Mesenchymal stem cell (in vitro differentiated cells and primary cell): ENCODE measurements around the gene SNX6.

Experiments used
- DNase-seq: peaks from one replicate; pipeline ENCODE4 v3.0.0-alpha.2; 2013
- H2AFZ ChIP-seq: one replicate; pipeline ENCODE4 v1.6.1; 2013; ENCODE audit warnings: low read depth, mild to moderate bottlenecking, control low read depth, inconsistent platforms, low read length, moderate library complexity
- H2AK5ac ChIP-seq: 2 replicates; pipeline ENCODE4 v1.6.1; 2013; ENCODE audit warnings: low read length, moderate library complexity, mild to moderate bottlenecking, inconsistent platforms; ENCODE audit not compliant: severe bottlenecking
- H2BK120ac ChIP-seq: one replicate; pipeline ENCODE4 v1.6.1; 2013; ENCODE audit warnings: low read depth, mild to moderate bottlenecking, inconsistent platforms, low read length, moderate library complexity
- H2BK12ac ChIP-seq, 2 experiments: one replicate each; pipeline ENCODE4 v1.6.1; 2013; ENCODE audit warnings: inconsistent platforms in 2 of 2, low read length in 2 of 2, mild to moderate bottlenecking in 2 of 2, moderate library complexity in 2 of 2, control low read depth in 1 of 2
- H2BK15ac ChIP-seq: one replicate; pipeline ENCODE4 v1.6.1; 2013; ENCODE audit warnings: mild to moderate bottlenecking, low read depth, inconsistent platforms; ENCODE audit not compliant: poor library complexity, severe bottlenecking
- H2BK5ac ChIP-seq: 2 replicates; pipeline ENCODE4 v1.6.1; 2013; ENCODE audit warnings: low read depth, mild to moderate bottlenecking, low read length, control low read depth, inconsistent platforms; ENCODE audit not compliant: poor library complexity, severe bottlenecking
- H3K14ac ChIP-seq, 2 experiments: one replicate each; pipeline ENCODE4 v1.6.1; 2013; ENCODE audit warnings: inconsistent platforms in 2 of 2, low read length in 2 of 2, control low read depth in 1 of 2, mild to moderate bottlenecking in 1 of 2, moderate library complexity in 1 of 2
- H3K18ac ChIP-seq, 2 experiments: one replicate each; pipeline ENCODE4 v1.6.1; 2013; ENCODE audit warnings: inconsistent platforms in 2 of 2, low read length in 2 of 2, control low read depth in 1 of 2, low read depth in 1 of 2, mild to moderate bottlenecking in 1 of 2
- H3K23ac ChIP-seq, 2 experiments: one replicate each; pipeline ENCODE4 v1.6.1; 2013; ENCODE audit warnings: inconsistent platforms in 2 of 2, low read length in 2 of 2, mild to moderate bottlenecking in 2 of 2, moderate library complexity in 2 of 2, control low read depth in 1 of 2
- H3K27ac ChIP-seq: 2 replicates; pipeline ENCODE4 v1.5.1; 2013; ENCODE audit warnings: mild to moderate bottlenecking, moderate library complexity, low read length, control low read depth, inconsistent platforms; ENCODE audit not compliant: poor library complexity, severe bottlenecking
- H3K27me3 ChIP-seq, 2 experiments: 2 replicates each; pipeline versions ENCODE4 v1.6.1 to v1.7.0; 2013; ENCODE audit warnings: low read length in 2 of 2, mild to moderate bottlenecking in 2 of 2, moderate library complexity in 2 of 2, control low read depth in 1 of 2, inconsistent platforms in 1 of 2; ENCODE audit not compliant: control insufficient read depth in 1 of 2, insufficient read depth in 1 of 2
- H3K36me3 ChIP-seq, 2 experiments: 2 replicates each; pipeline versions ENCODE4 v1.6.1 to v1.7.0; 2013; ENCODE audit warnings: low read length in 2 of 2, control low read depth in 1 of 2, inconsistent platforms in 1 of 2, low read depth in 1 of 2, mild to moderate bottlenecking in 1 of 2; ENCODE audit not compliant: insufficient read depth in 2 of 2, control insufficient read depth in 1 of 2
- H3K4ac ChIP-seq, 2 experiments: one replicate each; pipeline ENCODE4 v1.6.1; 2013; ENCODE audit warnings: inconsistent platforms in 2 of 2, low read length in 2 of 2, mild to moderate bottlenecking in 2 of 2, moderate library complexity in 2 of 2, control low read depth in 1 of 2, low read depth in 1 of 2
- H3K4me1 ChIP-seq: 2 replicates; pipeline ENCODE4 v1.6.1; 2013; ENCODE audit warnings: low read depth, low read length, control low read depth; ENCODE audit not compliant: control insufficient read depth, insufficient read depth
- H3K4me2 ChIP-seq: 2 replicates; pipeline ENCODE4 v1.6.1; 2013; ENCODE audit warnings: low read length, mild to moderate bottlenecking, inconsistent platforms; ENCODE audit not compliant: poor library complexity, severe bottlenecking
- H3K4me3 ChIP-seq, 2 experiments: 2 replicates each; pipeline versions ENCODE4 v1.5.1 to v1.7.0; 2013; ENCODE audit warnings: low read length in 2 of 2, mild to moderate bottlenecking in 2 of 2, control low read depth in 1 of 2, low read depth in 1 of 2; ENCODE audit not compliant: insufficient read depth in 1 of 2
- H3K79me1 ChIP-seq: replicated peaks from 2 replicates; pipeline ENCODE4 v1.6.1; 2013; ENCODE audit warnings: mild to moderate bottlenecking, control low read depth, low read length, inconsistent platforms; ENCODE audit not compliant: poor library complexity, severe bottlenecking
- H3K9ac ChIP-seq: 2 replicates; pipeline ENCODE4 v1.7.0; 2013; ENCODE audit warnings: mild to moderate bottlenecking, low read length, moderate library complexity
- H3K9me3 ChIP-seq: 2 replicates; pipeline ENCODE4 v1.7.0; 2013; ENCODE audit warnings: mild to moderate bottlenecking, low read length; ENCODE audit not compliant: control insufficient read depth
- H4K8ac ChIP-seq: one replicate; pipeline ENCODE4 v1.6.1; 2013; ENCODE audit warnings: inconsistent platforms, mild to moderate bottlenecking, low read length, moderate library complexity
- H4K91ac ChIP-seq: one replicate; pipeline ENCODE4 v1.6.1; 2013; ENCODE audit warnings: mild to moderate bottlenecking, low read length, inconsistent platforms
- WGBS: methylation state at CpG from one replicate; pipeline ENCODE4 v1.1.7; 2013; ENCODE audit warnings: mixed read lengths; 5-methylcytosine and 5-hydroxymethylcytosine counted together

SNX6 gene

DNA sequence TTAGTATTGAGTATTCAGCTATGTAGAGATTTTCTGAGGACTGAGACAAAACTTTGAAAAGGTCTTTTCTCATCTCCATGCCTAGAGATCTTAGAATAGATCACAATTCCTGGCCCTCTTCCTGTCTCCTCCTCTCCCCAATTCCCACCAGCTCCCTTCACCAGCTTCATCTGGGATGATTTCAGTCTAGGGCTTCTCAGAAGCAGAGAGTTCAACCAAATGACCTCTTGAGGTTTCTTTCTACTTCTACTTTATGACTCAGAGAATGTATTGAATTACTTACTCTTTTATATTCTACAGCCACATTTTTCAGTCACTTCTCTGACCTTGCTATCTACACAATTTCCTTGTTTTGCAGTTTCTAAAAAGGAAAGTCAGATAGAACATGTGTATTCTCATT lies 19.4 kb upstream of the SNX6 start:
- Histone ChIP-seq H3K36me3 (no peaks in the 10 kb centered on the region), H3K27me3 (no peaks in the 10 kb centered on the region), H3K79me1 (no peaks in the 10 kb centered on the region), H3K9me3 (peaks cover 11% of the 10 kb centered on the region), H2AK5ac (peak overlapping the region; percentile 98), H3K14ac (no peak overlapping the region), H3K23ac (no peak overlapping the region), H3K4ac (no peak overlapping the region), H2BK5ac (no peak overlapping the region), H2BK15ac (no peak overlapping the region), H3K18ac (no peak overlapping the region), H2AFZ (no peak overlapping the region), H3K4me3 (peak overlapping the region in 1 of 2 experiments; percentile 46), H4K91ac (no peak overlapping the region), H4K8ac (no peak overlapping the region), H3K4me1 (peaks cover 2% of the 10 kb centered on the region), H3K4me2 (no peak overlapping the region), H3K27ac (peak overlapping the region; percentile 98), H2BK120ac (no peak overlapping the region), H3K9ac (peak overlapping the region; percentile 70), H2BK12ac (no peak overlapping the region)
- DNase-seq, result peak; percentile 95

GRCh38 chr14:34646570-34647255 lies 16.8 kb upstream of the SNX6 start:
- Histone ChIP-seq H4K8ac (peak overlapping the region; percentile 64), H3K18ac (no peak overlapping the region), H3K4me1 (peaks cover 2% of the 10 kb centered on the region), H2BK5ac (no peak overlapping the region), H3K9ac (no peak overlapping the region), H3K14ac (no peak overlapping the region), H3K4ac (peak overlapping the region in 1 of 2 experiments; percentile 64), H3K79me1 (no peaks in the 10 kb centered on the region), H3K36me3 (no peaks in the 10 kb centered on the region), H4K91ac (peak overlapping the region; percentile 68), H2BK12ac (peak overlapping the region in 1 of 2 experiments; percentile 32), H2BK15ac (no peak overlapping the region), H2AK5ac (peak overlapping the region; percentile 3), H3K27me3 (no peaks in the 10 kb centered on the region), H3K23ac (no peak overlapping the region), H3K9me3 (peaks cover 4% of the 10 kb centered on the region), H3K4me2 (no peak overlapping the region), H3K27ac (no peak overlapping the region), H2AFZ (no peak overlapping the region), H3K4me3 (no peak overlapping the region), H2BK120ac (no peak overlapping the region)
- no peak for DNase-seq
- 98% methylated on average over 8 of the region's 10 CpGs for WGBS

- Histone ChIP-seq H3K9me3 (no peaks in the 10 kb centered on the region), H4K91ac (no peak overlapping the region), H3K27me3 (no peaks in the 10 kb centered on the region), H2AK5ac (no peak overlapping the region), H3K4me1 (no peaks in the 10 kb centered on the region), H3K79me1 (no peaks in the 10 kb centered on the region), H2BK15ac (no peak overlapping the region), H3K4ac (no peak overlapping the region), H3K27ac (no peak overlapping the region), H2BK5ac (no peak overlapping the region), H3K9ac (no peak overlapping the region), H3K4me3 (no peak overlapping the region), H2AFZ (no peak overlapping the region), H3K18ac (no peak overlapping the region), H2BK12ac (no peak overlapping the region), H3K14ac (no peak overlapping the region), H3K36me3 (no peaks in the 10 kb centered on the region), H3K23ac (no peak overlapping the region), H3K4me2 (no peak overlapping the region), H4K8ac (no peak overlapping the region), H2BK120ac (no peak overlapping the region)
- DNase-seq, result no peak
- 95% methylated on average over 5 of the region's 6 CpGs for whole genome bisulfite sequencing
These were observed 13.4 kb upstream of the SNX6 start for GRCh38 chr14:34643361-34643760.

DNA sequence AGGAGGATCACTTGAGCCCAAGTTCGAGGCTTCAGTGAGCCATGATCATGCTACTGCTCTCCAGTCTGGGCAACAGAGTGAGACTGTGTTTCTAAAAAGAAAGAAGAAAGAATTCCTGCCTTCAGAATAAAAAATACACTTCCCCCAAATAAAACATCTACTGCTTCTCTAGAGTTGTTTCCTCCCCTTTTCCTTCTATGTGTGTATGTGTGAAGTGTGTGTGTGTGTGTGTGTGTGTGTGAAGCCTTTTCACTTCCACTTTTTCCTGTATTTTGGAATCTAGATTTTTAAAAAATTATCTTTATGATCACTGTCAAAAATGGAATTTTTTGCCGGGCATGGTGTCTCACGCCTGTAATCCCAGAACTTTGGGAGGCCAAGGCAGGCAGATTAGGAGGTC lies 12.6 kb upstream of the SNX6 start:
- H3K4me2 ChIP-seq, result no peak overlapping the region
- no peak overlapping the region for H2BK120ac ChIP-seq
- no peak overlapping the region for H3K23ac ChIP-seq
- H4K8ac ChIP-seq, result no peak overlapping the region
- no peak for DNase-seq
- WGBS, result 100% methylated on average over 2 of the region's 3 CpGs
- H2AFZ ChIP-seq, result no peak overlapping the region
- no peak overlapping the region for H3K18ac ChIP-seq
- no peaks in the 10 kb centered on the region for H3K4me1 ChIP-seq
- no peak overlapping the region for H3K27ac ChIP-seq
- H2BK12ac ChIP-seq, result no peak overlapping the region
- H3K14ac ChIP-seq, result no peak overlapping the region
- no peak overlapping the region for H3K4me3 ChIP-seq
- H3K9ac ChIP-seq, result no peak overlapping the region
- H4K91ac ChIP-seq, result no peak overlapping the region
- H3K27me3 ChIP-seq, result no peaks in the 10 kb centered on the region
- no peaks in the 10 kb centered on the region for H3K36me3 ChIP-seq
- no peak overlapping the region for H2BK5ac ChIP-seq
- no peaks in the 10 kb centered on the region for H3K79me1 ChIP-seq
- no peak overlapping the region for H2BK15ac ChIP-seq
- H2AK5ac ChIP-seq, result no peak overlapping the region
- H3K9me3 ChIP-seq, result no peaks in the 10 kb centered on the region
- no peak overlapping the region for H3K4ac ChIP-seq
